Endothelial cell of umbilical vein (primary cell): Measurements from ENCODE around the gene ITGA8. TPM values are rescaled to one million over a fixed set of nuclear protein-coding genes. Genes with fewer than 3 reads are reported as not detected.

Source experiments
- BruUV-seq: library from RNA; stranded (reverse); fragments of 400-500 nt; replicated peaks from 2 replicates; lab custom pipeline; 2021; lab: Mats Ljungman, UMichigan
- CTCF ChIA-PET: fragments of 300-600, 350-600 bp; sonication (Branson Sonifier 250); formaldehyde crosslinking; loops from one replicate; lab custom pipeline; 2021; ENCODE audit warnings: antibody characterized with exemption, inconsistent platforms; lab: Charles Lee
- POLR2A ChIA-PET: fragments of 300-600, 350-600 bp; sonication (Branson Sonifier 250); formaldehyde crosslinking; loops from one replicate; lab custom pipeline; 2021; ENCODE audit warnings: antibody characterized with exemption, inconsistent platforms; lab: Charles Lee
- DNase-seq: peaks from one replicate; pipeline ENCODE4 v3.0.0-alpha.2; 2011; ENCODE audit warnings: low read depth, low spot score
- FAIRE-seq: peaks from 2 replicates; lab custom pipeline; 2011; peaks lifted over from hg19 to GRCh38; lab: Jason Lieb, UNC
- H2AFZ ChIP-seq: 2 replicates; pipeline ENCODE4 v1.6.0; 2012; ENCODE audit warnings: low read depth, low read length, control low read depth, inconsistent platforms
- H3K27ac ChIP-seq: 2 replicates; pipeline ENCODE4 v1.5.1; 2011; ENCODE audit warnings: low read depth, mild to moderate bottlenecking, control low read depth, low read length, moderate library complexity; ENCODE audit not compliant: insufficient read depth
- H3K27me3 ChIP-seq, 2 experiments: 2 replicates each; pipeline versions ENCODE4 v1.6.0 to v1.6.1; 2011; ENCODE audit warnings: low read length in 2 of 2, mixed read lengths in 1 of 2; ENCODE audit not compliant: control insufficient read depth in 2 of 2, insufficient read depth in 2 of 2
- H3K36me3 ChIP-seq, 2 experiments: 2 replicates in 1 of 2; 3 replicates in 1 of 2; pipeline ENCODE4 v1.5.1; 2011; ENCODE audit warnings: low read length in 2 of 2, mild to moderate bottlenecking in 1 of 2, moderate library complexity in 1 of 2; ENCODE audit not compliant: control insufficient read depth in 2 of 2, insufficient read depth in 2 of 2; ENCODE audit errors: extremely low read depth in 1 of 2
- H3K4me1 ChIP-seq: 3 replicates; pipeline ENCODE4 v1.5.1; 2011; ENCODE audit warnings: mild to moderate bottlenecking, low read length; ENCODE audit not compliant: control insufficient read depth, insufficient read depth; ENCODE audit errors: extremely low read depth
- H3K4me2 ChIP-seq: 2 replicates; pipeline ENCODE4 v1.6.1; 2011; ENCODE audit warnings: low read length, control low read depth, mixed read lengths; ENCODE audit not compliant: insufficient read depth
- H3K4me3 ChIP-seq, 3 experiments: fragments of 200-600 bp in 1 of 3; sonication (generic), shearing (Covaris generic) in 1 of 3; replicated peaks in 1 of 3; 2 replicates each; pipeline ENCODE4 v1.5.1; 2011 to 2016; ENCODE audit warnings: control low read depth in 3 of 3, low read length in 3 of 3, mild to moderate bottlenecking in 2 of 3, inconsistent platforms in 1 of 3, low read depth in 1 of 3, moderate library complexity in 1 of 3; ENCODE audit not compliant: insufficient read depth in 1 of 3
- H3K79me2 ChIP-seq: 2 replicates; pipeline ENCODE4 v1.6.0; 2012; ENCODE audit warnings: low read length, inconsistent platforms; ENCODE audit not compliant: control insufficient read depth, insufficient read depth
- H3K9ac ChIP-seq: replicated peaks from 2 replicates; pipeline ENCODE3; 2011; ENCODE audit warnings: low read length, control low read depth; ENCODE audit not compliant: insufficient read depth; ENCODE audit errors: extremely low read depth
- H3K9me1 ChIP-seq: replicated peaks from 3 replicates; pipeline ENCODE4 v1.6.0; 2011; ENCODE audit warnings: mild to moderate bottlenecking, low read length; ENCODE audit not compliant: control insufficient read depth, insufficient read depth; ENCODE audit errors: extremely low read depth
- H3K9me3 ChIP-seq: replicated peaks from 2 replicates; pipeline ENCODE4 v1.5.1; 2012; ENCODE audit warnings: low read length, inconsistent platforms; ENCODE audit not compliant: control insufficient read depth, insufficient read depth
- H4K20me1 ChIP-seq: replicated peaks from 2 replicates; pipeline ENCODE3; 2011; ENCODE audit warnings: mild to moderate bottlenecking, low read length; ENCODE audit not compliant: control insufficient read depth, insufficient read depth; ENCODE audit errors: extremely low read depth
- CTCF ChIP-seq, 2 donors: IDR thresholded peaks; 1 replicate in 1 of 2; 2 replicates in 1 of 2; pipeline ENCODE4 v1.5.1; 2011; ENCODE audit warnings: low read length in 2 of 2, mild to moderate bottlenecking in 2 of 2, moderate library complexity in 2 of 2, control low read depth in 1 of 2, inconsistent platforms in 1 of 2, low read depth in 1 of 2; ENCODE audit not compliant: insufficient read depth in 1 of 2; ENCODE audit errors: extremely low read depth in 1 of 2
- EZH2 ChIP-seq: IDR thresholded peaks from 2 replicates; pipeline ENCODE4 v1.6.1; 2012; ENCODE audit warnings: borderline replicate concordance, low read depth, mild to moderate bottlenecking, moderate library complexity, low read length, inconsistent platforms; ENCODE audit not compliant: severe bottlenecking
- FOS ChIP-seq: IDR thresholded peaks from 2 replicates; pipeline ENCODE4 v1.6.1; 2011; ENCODE audit warnings: mild to moderate bottlenecking, low read length, moderate library complexity, borderline replicate concordance; ENCODE audit not compliant: insufficient read depth
- GATA2 ChIP-seq: IDR thresholded peaks from 2 replicates; pipeline ENCODE4 v1.7.0; 2011; ENCODE audit warnings: low read depth, mild to moderate bottlenecking, moderate library complexity, mixed read lengths, low read length; ENCODE audit not compliant: insufficient read length, insufficient read depth
- JUN ChIP-seq: IDR thresholded peaks from 2 replicates; pipeline ENCODE4 v1.6.1; 2011; ENCODE audit warnings: borderline replicate concordance, low read depth; ENCODE audit not compliant: insufficient read length, insufficient read depth
- MAX ChIP-seq: IDR thresholded peaks from 2 replicates; pipeline ENCODE4 v1.6.1; 2011; ENCODE audit not compliant: insufficient read depth, insufficient read length
- MYC ChIP-seq: IDR thresholded peaks from one replicate; pipeline ENCODE4 v1.6.1; 2011; ENCODE audit warnings: mild to moderate bottlenecking, low read depth, low read length
- POLR2A ChIP-seq: IDR thresholded peaks from 2 replicates; pipeline ENCODE4 v1.6.1; 2012; ENCODE audit warnings: low read depth, mild to moderate bottlenecking, control low read depth, low read length
- POLR2AphosphoS5 ChIP-seq: IDR thresholded peaks from 2 replicates; pipeline ENCODE4 v1.6.1; 2012; ENCODE audit warnings: low read depth, mild to moderate bottlenecking, control low read depth, low read length, moderate library complexity; ENCODE audit not compliant: insufficient read depth
- dilution Hi-C: fragments of 300-500 bp; cut with MboI; formaldehyde crosslinking; loops from one replicate; pipeline ENCODE4 v1.15.0; 2019; ENCODE audit warnings: low sequenced_read_pairs; ENCODE audit not compliant: extremely low pct_ligation_motif_present
- intact Hi-C: fragments of 100-400 bp; cut with micrococcal nuclease; formaldehyde crosslinking; loops from one replicate; pipeline ENCODE4 v1.10.0; 2022
- polyA plus RNA-seq, 4 experiments: library from polyadenylated mRNA; depleted of rRNA in 3 of 4; stranded (reverse) in 3 of 4; unstranded in 1 of 4; fragments of >200 nt; gene quantifications; 2 replicates each; pipeline versions ENCODE4 v1.2.1 to v1.2.3, GENCODE V29; 2011 to 2012; ENCODE audit warnings: missing spikeins in 1 of 4
- total RNA-seq: library from RNA; stranded (reverse); gene quantifications from 2 replicates; pipeline ENCODE4 v1.2.3, GENCODE V29; 2021

Gene ITGA8
- total and polyA plus RNA-seq, 2 donors (not counting 3 experiments of a cell fraction or from before 2014, with no cell fraction given) = 0.04 to 0.40 TPM

GRCh38 chr10:15651175-15651574 lies 68.5 kb downstream of the ITGA8 start:
- Histone ChIP-seq H2AFZ (no peak overlapping the region), H3K79me2 (no peaks in the 10 kb centered on the region), H3K9ac (no peak overlapping the region), H3K27ac (no peak overlapping the region), H3K9me3 (no peaks in the 10 kb centered on the region), H3K4me3 (no peak overlapping the region), H3K9me1 (no peaks in the 10 kb centered on the region), H3K36me3 (no peaks in the 10 kb centered on the region), H4K20me1 (no peaks in the 10 kb centered on the region), H3K4me1 (no peaks in the 10 kb centered on the region), H3K4me2 (no peak overlapping the region), H3K27me3 (no peaks in the 10 kb centered on the region)
- FAIRE-seq (no peak), DNase-seq (no peak)
- ChIA-PET POLR2A (no interaction called here), CTCF (interaction anchor here (0.9 to 4.3 kb wide), 4 partner anchors 21 to 72 kb away, joined by 3 to 18 read pairs (median 8); partner anchors contain the start of gene ITGA8)
- dilution Hi-C loops = no loop called here
- intact Hi-C loops = no loop called here
- TF ChIP-seq JUN (no peak), EZH2 (no peak), GATA2 (no peak), CTCF (IDR thresholded peaks at IDR 0.05; ENCODE audit: extremely low read depth in 1 of 2, insufficient read depth in 1 of 2, low read depth in 1 of 2, low read length in 2 of 2) (no peak), FOS (no peak), MAX (no peak), POLR2A (no peak), POLR2AphosphoS5 (no peak), MYC (no peak)
- BruUV-seq = no TSS peak
